Hematopoietic multipotent progenitor cell treated with erythropoietin and hydrocortisone succinate and interleukin-3 and kit ligand, for 6 days (in vitro differentiated cells): ENCODE data around the gene MAML3.

ENCODE experiments used
- DNase-seq: peaks from one replicate; pipeline ENCODE4 v3.0.0-alpha.2; 2015

The MAML3 gene

DNA sequence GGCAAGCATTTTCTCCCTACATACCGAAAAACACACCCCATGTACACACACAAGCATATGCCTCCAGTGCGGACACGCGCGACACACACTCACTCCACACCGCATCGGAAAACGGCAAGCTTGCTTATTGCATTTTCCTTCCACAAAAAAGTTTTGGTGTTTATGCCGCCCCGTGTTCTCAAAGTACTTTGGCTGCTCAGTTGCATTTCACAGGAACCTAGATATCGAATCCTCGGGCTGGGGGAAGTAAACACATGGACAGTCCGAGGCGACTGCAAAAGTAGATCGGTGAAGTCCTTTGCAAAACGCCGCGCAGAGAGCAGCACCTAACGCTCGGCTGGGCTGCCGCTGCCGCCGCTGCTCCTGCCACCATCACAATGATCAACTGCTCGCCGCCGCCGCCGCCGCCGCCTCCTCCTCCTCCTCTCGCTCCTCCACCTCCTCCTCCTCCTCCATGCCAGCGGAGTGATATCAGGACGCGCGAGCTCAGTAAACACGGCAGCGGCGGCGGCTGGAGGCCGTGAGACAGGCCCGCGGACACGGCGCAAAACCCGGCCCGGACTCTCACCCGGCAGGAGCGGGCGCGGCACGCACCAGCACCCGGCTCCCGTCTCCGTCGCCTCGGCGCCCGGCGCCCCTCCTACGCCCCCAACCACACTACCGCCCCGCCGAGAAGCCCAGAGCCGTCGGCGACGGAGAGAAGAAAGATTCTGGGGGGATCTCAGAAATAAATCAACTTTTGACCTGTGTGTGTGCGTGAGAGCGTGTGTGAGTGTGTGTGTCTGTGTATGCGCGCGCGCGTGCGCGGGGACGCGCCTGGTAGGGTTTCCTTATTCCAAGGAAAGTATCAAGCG lies at the start of gene MAML3:
Gene MAML3 (minus strand): TSS at position 467 of the 854 bp plus-strand sequence. CDS start 857 bp downstream, outside the sequence.
- DNase-seq, result peak; percentile 95

DNA sequence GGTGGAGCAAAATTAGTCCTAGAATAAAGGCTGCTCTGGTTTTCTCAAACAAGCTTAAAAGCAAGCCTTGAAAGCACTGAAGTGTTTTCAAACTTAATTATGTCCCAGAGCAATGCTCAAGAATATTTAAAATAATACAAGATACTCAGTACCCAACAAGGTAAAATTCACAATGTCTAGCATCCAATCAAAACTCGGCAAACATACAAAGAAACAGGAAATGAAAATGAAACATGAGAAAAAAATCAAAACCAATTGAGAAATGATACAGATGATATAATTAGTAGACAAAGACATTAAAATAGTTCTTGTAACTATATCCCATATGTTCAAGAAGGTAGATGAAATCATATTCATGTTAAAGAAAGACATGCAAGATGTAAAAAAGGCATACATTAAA lies 45.0 kb upstream of the MAML3 start:
- DNase-seq, result no peak

DNA sequence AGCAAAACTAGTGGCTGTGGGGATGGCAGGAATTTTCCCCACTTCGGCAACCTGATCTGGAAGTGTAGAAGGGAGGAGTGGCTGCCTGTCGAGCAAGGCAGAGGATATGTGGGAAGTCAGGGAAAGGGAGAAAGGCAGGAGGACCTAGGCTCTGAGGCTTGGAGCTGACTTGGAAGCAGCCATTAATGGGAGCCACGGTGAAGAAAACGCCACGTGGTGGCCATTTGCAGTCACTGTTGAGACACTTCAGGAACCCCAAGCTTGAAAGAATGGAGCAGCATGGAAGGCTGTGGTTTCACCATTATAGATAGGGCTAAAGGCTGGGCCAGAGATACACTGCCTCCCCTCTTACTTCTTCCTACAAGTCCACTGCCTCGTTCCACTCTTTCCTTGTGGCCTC lies 41.8 kb upstream of the MAML3 start:
- no peak for DNase-seq

DNA sequence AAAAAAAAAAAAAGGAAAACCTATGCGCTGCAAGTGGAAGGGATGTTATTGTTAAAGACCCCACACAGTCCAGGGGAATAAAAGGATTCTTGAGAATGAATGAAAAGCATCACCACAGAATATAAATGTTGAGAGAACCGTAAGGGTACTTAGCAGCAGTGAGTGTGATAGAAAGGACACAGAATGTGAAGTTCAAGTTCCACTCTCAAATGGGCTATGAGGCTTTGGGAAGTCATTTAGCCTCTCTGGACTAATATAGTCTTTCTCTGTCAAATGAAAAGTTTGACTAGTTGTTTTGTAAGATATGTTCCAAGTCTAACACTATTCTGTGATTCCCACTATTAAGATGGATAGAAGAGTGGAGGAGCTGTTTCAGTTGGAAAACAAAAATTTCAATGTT lies 35.8 kb upstream of the MAML3 start:
- no peak for DNase-seq

DNA sequence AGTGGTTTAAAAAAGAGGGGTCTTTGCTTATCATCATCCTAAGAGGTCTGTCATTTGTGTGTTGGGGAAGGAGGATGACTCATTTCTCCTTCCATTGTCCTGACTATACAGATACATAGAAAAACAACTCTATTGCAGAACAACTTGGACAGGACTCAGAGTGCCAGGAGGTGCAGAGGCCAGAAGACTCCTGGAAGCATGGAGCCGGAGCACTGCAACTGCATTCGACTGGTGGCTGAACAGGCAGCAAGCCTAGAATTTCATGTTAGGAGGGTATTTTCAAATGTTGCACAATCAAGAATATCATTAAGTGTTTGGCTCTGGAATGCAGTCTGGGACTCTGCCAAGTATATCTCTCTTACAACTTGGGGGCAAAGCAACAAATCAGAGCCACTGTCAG lies 35.0 kb upstream of the MAML3 start:
- DNase-seq, result no peak

DNA sequence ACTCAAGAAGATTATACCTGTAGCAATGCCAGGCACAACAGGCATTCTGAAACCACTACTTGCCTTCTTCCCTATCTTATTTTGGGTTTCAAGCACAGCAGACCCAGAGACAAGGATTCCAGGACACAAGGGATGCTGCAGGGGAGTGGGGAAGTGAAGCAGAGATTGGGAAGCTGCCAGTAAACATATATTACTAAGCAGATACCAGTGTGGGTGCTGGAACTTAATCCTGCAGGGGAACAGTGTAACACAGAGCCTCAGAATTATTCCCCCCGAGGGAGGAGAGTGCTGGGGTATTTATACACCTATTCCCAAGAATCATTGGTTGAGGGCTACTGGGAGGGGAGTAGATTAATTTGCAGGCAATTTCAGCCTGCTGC lies 33.3 kb upstream of the MAML3 start:
- no peak for DNase-seq

DNA sequence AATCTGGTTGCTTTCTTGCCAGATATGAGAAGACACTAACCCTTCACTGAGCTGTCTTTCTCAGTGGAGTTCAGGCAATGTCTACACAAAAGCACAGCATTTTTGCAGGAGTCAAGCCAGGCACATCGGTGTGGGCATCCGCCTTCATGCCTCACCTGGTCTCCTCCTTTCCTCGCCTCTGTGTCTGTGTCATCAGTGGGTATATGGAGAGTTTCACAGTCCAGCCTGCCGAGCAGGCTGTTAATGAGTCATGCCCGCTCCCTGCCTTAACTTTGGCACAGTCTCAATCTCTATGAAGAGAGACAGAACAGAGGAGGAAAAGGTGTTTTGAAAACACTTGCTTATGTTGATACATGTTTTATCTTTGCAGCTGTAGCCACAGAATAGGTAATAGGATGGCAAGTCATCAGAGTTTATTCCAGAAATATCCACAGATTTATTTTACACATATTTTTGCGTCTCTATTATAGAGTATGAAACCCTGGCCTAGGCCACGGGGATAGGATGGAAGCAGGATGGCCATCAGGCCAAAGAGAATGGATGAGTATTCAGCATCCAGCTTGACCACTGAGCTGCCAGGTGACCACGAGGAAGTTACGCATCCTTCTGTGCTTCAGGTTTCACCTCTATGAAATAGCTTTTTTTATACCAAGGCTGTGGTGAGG lies 32.8 kb upstream of the MAML3 start:
- DNase-seq, result no peak

DNA sequence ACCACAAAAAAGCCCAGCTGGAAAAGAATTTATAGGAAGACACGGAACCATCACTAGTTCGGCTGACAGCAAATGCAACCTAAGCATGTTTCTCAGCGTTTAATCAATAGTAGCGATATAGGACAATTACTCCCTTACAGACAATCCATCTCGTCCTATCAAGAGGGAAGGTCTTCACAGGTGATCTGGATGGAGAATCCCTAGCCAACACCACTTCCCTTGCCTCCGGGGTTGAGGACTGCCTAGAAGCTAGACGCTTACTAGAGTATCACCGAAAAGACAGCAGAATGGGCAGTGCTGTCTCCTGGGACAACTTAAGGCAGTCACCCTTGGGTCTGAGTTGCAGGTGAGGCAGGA lies 32.1 kb upstream of the MAML3 start:
- DNase-seq, result no peak

DNA sequence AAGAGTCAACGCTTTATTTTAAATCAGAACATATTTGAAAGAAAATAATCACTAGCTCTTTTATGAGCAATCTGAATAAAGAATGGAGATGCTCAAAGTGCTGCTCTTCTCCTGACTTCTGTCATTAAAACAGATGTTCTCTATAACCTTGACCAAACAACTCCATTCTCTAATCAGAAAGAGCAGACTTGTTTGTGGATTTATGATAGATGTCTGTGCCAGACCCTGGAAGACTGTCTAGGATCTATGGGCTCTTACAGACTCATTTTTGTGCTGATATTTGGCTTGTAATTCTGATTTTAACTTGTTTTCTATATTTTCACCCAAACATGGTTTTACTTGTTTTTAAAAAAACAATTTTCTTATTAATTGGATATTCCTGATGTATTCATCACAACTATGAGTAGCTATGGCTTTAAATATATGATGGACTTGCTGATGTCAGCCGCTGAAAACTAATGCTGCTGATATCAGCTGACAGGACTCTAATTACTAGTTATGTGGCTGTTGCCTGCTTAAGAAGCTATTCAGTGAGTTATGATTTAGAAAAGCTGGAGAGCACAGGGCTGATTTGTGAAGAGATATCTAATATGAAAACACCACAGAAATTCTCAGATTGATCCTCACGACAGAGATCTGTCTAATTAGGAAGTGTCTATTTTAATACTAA lies 31.6 kb upstream of the MAML3 start:
- DNase-seq, result no peak

DNA sequence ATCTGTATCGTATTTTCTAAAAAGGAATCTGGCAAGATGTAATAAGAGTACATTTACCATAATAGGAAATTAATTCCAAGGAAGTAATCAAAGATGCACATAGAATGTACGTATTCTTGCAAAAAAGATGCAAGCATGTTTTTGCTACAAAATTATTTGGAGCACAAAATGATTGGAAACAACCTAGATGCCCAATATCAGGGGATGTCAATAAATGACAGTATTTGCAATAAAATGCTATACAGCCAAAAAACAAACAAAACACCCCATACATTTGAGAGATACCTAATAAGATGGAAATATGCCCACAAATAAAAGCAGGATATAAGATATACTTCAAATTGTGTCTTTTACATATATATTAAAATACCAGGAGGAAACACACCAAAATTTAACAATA lies 29.3 kb upstream of the MAML3 start:
- no peak for DNase-seq

DNA sequence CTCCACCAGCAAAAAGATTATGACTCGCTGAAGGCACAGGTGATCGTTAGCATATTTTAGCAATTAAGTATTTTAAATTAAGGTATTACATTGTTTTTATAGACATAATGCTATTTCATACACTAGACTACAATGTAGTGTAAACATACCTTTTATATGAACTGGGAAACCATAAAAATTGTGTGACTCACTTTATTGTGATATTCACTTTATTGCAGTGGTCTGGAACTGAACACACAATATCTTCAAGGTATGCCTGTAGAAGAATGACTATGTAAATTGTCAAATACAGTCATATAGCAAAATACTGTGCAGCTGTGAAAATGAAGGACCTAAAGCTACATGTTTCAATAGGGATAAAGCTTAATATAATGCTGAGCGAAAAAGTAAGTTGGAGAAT lies 26.6 kb upstream of the MAML3 start:
- no peak for DNase-seq

DNA sequence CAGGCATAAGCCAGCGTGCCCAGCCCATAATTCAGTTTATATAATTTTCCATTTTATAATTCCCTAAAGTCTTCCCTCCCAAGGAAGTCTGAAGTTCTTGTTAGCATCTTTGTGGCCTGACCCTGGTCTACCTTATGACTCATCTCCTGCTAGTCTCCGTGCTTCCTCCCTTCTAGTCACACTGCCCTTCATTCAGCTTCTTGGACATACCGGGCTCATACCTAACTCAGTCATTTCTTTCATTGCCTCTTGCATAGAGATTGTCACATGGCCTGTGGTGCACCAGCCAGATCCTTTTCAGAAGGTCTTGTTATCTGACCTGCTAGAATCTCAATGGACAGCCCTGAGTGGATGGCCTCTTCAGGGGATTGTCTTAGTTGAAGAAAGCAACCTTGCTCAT lies 22.8 kb upstream of the MAML3 start:
- DNase-seq, result no peak

DNA sequence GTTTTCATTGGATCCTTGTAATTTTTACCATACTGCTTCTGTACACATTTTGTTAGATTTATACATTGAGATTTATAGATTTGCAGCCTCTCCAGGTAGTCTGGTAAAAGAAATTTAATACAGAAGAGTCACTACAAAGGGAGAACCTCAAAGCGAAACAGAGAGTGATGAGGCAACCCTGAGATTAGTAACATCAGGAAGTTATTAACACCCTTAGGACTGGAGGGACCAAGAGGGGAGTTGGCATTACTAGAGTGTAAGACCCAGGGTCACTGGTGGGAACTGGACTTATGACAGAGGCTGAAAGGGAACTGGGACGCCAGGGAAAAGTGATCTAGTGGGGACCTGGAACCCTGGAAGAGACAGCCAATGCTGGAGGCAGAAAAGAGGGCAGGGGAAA lies 20.6 kb upstream of the MAML3 start:
- DNase-seq, result no peak

DNA sequence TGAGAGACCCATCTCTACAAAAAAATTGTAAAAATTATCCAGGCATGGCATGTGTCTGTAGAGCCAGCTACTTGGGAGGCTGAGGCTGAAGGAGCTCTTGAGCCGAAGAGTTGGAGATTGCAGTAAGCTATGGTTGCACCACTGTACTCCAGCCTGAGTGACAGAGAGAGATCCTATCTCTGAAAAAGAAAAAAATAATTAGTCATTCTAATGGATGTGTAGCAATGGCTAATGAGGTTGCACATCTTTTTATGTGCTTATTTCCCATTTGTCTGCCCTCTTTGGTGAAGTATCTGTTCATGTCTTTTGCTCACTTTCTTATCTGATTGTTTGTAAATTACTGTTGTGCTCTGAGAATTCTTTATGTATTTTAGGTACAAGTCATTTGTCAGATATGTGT lies 19.0 kb upstream of the MAML3 start:
- peak; percentile 55 for DNase-seq

DNA sequence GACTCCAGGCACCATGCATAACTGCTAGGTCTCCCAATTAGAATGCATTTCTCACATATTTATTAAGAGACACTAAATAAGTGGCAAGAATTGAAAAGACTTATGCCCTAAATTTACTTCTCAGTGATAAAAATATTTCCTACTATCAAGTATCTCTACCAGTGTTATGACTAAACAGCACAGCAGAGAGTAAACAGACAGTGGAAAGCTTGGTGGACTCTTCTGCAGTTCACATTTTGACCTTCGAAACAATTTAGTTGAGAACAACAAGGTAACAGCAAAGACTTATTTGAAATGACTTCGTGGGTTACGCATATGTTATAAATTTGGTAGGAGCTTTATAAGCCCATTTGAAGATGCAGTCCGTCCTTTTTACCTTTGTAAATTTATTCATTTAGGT lies 16.3 kb upstream of the MAML3 start:
- no peak for DNase-seq

DNA sequence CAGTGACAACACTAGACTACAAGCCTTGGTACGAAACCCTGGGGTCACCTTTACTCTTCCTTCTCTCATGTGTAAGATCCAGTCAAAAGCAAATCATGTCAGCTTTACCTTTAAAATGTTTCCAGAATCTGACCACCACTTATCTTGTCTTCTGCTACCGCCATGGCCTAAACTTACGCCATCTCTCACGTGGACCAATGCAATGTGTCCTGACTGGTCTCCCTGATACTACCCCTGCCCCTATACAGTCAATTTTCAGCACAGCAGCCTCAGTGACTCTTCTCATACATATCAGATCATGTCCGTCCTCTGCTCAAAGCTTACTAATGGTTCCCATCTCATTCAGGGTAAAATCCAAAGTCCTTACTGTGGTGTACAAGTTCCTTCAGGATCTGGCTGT lies 15.0 kb upstream of the MAML3 start:
- DNase-seq, result no peak

DNA sequence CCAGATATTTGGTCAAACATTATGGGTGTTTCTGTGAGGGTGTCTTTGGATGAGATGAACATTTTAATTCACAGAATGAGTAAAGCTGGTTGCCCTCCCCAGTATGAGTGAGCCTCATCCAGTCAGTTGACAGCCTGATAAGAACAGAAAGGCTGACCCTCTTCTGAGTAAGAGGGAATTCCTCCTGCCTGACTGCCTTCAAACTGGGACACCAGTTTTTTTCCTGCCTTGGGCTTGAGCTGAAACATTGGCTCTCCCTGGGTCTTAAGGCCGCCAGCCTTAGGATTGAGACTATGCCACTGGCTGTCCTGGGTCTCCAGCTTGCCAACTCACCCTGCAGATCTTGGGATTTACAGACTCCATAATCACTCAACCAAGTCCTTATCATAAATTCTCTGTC lies 14.5 kb upstream of the MAML3 start:
- no peak for DNase-seq

DNA sequence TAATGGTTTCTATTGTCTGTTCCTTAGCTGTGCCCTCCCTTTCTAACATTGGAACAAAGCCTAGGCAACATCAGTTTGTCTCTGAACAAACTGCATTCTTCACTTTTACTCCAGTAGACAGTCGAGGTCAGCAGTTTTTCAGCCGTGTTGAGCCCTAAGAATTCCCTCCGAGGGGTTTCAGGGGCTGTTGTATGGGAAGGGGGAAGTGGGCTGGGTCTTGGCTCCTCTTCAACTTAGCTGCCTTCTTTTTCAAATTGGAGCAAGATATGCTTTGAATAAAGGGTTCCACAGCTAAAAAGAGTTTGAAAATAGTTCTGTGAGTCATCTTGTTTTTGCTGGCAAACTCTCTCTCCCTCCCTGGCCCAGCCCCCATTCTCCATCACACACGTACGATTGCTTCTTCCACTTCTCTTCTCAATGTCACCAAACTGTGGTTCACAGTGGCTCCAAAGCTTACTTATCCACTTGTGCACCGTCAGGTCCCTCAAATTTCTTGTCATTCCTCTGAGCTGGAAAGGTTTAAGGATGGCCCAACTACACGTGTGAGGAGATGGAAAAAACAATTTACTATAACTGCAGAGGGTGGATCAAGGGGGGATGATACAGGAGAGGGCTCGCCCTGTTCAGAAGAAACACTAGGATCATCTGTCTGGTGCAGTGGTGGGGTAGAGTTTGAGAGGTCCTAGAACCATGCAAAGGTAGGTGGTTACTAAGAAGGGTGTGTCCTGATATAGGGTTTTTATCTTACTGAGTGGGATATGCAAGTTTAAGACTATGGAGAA lies 9.2 kb upstream of the MAML3 start:
- DNase-seq, result peak; percentile 16

DNA sequence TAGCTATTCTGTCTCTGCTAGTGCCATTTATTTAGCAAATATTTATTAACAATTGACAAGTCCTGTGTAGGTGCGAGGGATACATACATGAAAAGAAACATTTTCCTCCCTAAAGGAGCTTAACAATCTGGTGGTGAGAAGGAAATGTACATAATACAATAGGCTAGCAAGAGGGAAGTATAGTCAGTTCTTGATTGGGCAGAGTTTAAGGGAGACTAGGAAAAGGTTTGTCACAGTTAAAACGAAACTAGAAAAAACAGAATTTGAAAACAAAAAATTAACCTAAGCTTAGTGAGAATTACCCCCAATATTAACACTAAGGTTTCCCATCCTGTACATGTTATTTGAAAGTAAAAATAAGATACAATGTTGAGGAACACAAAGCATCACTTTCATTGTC lies 8.6 kb upstream of the MAML3 start:
- DNase-seq, result no peak

DNA sequence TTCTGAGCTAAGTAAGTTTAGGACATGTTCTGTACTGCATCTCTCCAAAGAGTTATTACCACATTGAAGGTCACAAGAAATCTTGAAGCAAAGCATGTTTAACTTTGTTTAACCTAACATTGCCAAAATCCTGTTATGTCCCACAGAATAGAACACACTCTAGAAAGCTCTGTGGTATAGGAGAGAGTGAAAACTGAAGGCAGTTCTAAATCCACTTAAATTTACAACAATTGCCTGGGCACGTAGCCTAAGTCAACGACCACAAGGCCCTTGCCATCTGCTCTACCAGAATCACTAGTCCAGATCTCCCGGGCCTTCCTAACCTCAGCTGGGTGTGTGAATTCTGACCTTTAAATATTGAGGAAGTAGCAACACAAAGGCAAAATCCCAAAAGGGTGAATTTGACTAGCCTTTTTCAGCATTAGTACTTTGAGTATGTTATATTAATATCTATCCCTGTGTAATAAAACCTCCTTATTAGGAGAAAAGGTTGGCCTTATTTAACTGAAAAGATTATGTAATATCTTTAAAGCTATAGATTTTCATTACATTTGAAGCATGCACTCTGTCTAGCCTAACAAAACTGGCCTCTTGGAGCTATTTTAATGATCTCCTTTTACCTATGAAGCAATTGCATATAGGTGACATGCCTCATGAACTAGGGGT lies 4.5 kb upstream of the MAML3 start:
- DNase-seq, result peak; percentile 72

DNA sequence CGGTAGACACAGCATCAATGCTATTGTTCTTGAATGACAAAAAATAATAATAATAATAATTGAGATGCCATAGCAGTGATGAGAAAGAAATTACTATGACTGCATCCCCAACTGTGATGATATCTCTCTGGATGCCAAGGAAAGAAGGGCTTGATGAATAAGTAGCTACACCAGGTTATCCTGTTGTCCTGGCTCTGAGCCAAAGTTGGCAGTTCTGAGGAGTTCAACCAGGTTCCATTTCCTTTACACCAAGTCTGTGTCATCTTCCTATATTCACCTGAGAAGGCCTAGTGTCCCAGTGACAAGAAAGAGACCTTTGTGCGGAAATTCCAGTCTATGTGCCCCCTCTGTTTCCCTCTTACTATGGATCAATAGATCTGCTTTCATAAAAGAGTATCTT lies 3.4 kb upstream of the MAML3 start:
- DNase-seq, result no peak

DNA sequence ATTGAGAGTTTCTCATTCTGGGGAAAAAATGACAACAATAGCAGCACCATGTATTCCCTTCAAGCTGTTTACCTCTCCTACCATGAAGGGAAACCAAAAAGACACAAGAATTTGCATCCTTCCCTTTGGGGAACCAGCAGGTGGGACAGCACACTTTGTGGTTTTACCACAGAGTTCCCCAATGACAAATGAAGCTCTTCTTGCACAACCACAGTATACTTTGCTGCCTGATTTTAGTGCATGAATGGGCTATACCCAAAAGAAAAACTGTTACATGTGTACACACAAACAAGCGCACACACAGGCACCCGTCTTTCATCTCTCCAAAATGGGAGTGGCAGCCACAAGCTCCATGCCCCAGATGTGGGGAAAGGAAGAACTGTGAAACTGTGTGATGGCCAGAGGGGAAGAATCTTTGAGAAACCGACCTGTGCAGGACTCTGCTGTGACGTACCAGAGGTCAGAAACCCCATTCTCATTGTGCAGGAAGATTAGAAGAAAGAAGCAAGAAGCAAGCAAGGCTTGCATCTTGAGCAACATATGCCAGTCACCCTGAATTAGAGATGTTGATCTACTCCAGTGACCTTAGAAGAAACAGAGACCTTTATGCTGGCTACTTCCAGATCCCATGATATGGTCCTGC lies 2.7 kb upstream of the MAML3 start:
- DNase-seq, result peak; percentile 51

DNA sequence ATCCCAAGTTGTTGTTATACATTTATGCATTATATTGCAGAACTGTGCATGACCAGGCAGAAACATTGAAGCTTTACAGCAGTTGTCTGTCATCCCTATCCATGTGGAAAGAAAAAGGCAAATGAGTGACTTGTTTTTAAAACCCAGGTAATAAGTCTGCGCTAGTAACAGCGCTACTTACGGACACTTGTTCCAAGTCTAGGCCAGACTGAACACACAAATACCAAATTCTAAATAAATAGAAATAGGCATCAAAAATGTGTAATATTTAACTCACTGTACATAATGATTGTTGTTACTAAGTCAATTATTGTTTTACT lies 548 bp upstream of the MAML3 start:
- DNase-seq, result no peak
